Gastroesophageal sphincter (tissue), 4 donors: ENCODE results near the gene LOXHD1. TPM values are rescaled to one million over a fixed set of nuclear protein-coding genes. Genes with fewer than 3 reads are reported as not detected.

ENCODE experiments used
- ATAC-seq: fragments of 150-250 bp; one replicate; pipeline ENCODE4 v1.9.1; 2016; ENCODE audit warnings: mild to moderate bottlenecking, moderate library complexity
- H3K27ac ChIP-seq, 4 donors: fragments of 200-600 bp; sonication (generic) in 3 of 4; 1 replicate in 3 of 4; 2 replicates in 1 of 4; pipeline ENCODE4 v1.5.1; 2016 to 2019
- H3K27me3 ChIP-seq: fragments of 200-600 bp; sonication (generic); one replicate; pipeline ENCODE4 v1.5.1; 2019
- H3K36me3 ChIP-seq, 2 donors: fragments of 200-600 bp; sonication (generic); one replicate each; pipeline ENCODE4 v1.5.1; 2019; ENCODE audit warnings: control low read depth in 1 of 2
- H3K4me1 ChIP-seq, 3 donors: fragments of 200-600 bp; sonication (generic); 1 replicate in 2 of 3; 2 replicates in 1 of 3; pipeline ENCODE4 v1.5.1; 2016 to 2019; ENCODE audit warnings: control low read depth in 2 of 3
- H3K4me3 ChIP-seq, 2 donors: fragments of 200-600 bp; sonication (generic); one replicate each; pipeline ENCODE4 v1.5.1; 2019; ENCODE audit warnings: mild to moderate bottlenecking in 1 of 2, moderate library complexity in 1 of 2
- H3K9me3 ChIP-seq, 3 donors: fragments of 200-600 bp; sonication (generic); one replicate each; pipeline ENCODE4 v1.5.1; 2017 to 2019; ENCODE audit warnings: control low read depth in 2 of 3
- CTCF ChIP-seq, 4 experiments: fragments of 200-600 bp in 2 of 4; fragments of 450-650 bp in 2 of 4; sonication (generic) in 1 of 4; IDR thresholded peaks; one replicate each; pipeline ENCODE4 v1.5.1; 2017 to 2019; ENCODE audit warnings: antibody characterized with exemption in 4 of 4, mild to moderate bottlenecking in 2 of 4, moderate library complexity in 2 of 4
- EP300 ChIP-seq: sonication (generic); formaldehyde crosslinking; IDR thresholded peaks from one replicate; pipeline ENCODE4 v1.6.1; 2017; ENCODE audit warnings: antibody characterized with exemption, mild to moderate bottlenecking
- POLR2A ChIP-seq, 2 donors: fragments of 450-650 bp; IDR thresholded peaks; one replicate each; pipeline ENCODE4 v1.6.1; 2017; ENCODE audit warnings: antibody characterized with exemption in 2 of 2, mild to moderate bottlenecking in 2 of 2, moderate library complexity in 1 of 2
- POLR2AphosphoS5 ChIP-seq: sonication (generic); formaldehyde crosslinking; IDR thresholded peaks from one replicate; pipeline ENCODE4 v1.6.1; 2017; ENCODE audit warnings: antibody characterized with exemption
- WGBS, 2 donors: methylation state at CpG; one replicate each; pipeline ENCODE4 v1.1.5; 2018; ENCODE audit warnings: low coverage in 1 of 2; 5-methylcytosine and 5-hydroxymethylcytosine counted together
- total RNA-seq, 4 donors: library from RNA; depleted of rRNA; stranded (reverse); fragments of >200 nt; gene quantifications; one replicate each; pipeline ENCODE4 v1.1.0, GENCODE V29; 2016

The LOXHD1 gene
- total RNA-seq, 4 donors from 2014 or later = 0.15 to 0.27 TPM; not detected in 2

GRCh38 chr18:46686186-46686585 is 29.2 kb upstream of the LOXHD1 start:
- no peak for TF ChIP-seq CTCF (IDR thresholded peaks at IDR 0.05)
- TF ChIP-seq EP300 = no peak
- no peak for TF ChIP-seq POLR2AphosphoS5
- TF ChIP-seq POLR2A (IDR thresholded peaks at IDR 0.05) = no peak
- Histone ChIP-seq H3K27ac (no peak overlapping the region), H3K4me3 (no peak overlapping the region), H3K4me1 (no peaks in the 10 kb centered on the region), H3K9me3 (no peaks in the 10 kb centered on the region), H3K36me3 (no peaks in the 10 kb centered on the region), H3K27me3 (no peaks in the 10 kb centered on the region)
- 80 to 100% methylated on average over 1 to 6 of the region's 9 CpGs for WGBS, 2 donors
- no peak for ATAC-seq

GRCh38 chr18:46683252-46683651 is 26.2 kb upstream of the LOXHD1 start:
- no peak overlapping the region for H3K4me3 ChIP-seq
- TF ChIP-seq POLR2AphosphoS5 (no peak), CTCF (IDR thresholded peaks at IDR 0.05) (no peak), EP300 (no peak), POLR2A (IDR thresholded peaks at IDR 0.05) (no peak)
- H3K27ac ChIP-seq = no peak overlapping the region
- ATAC-seq = no peak
- 83 to 97% methylated on average over 2 to 4 of the region's 4 CpGs for WGBS, 2 donors
- H3K27me3 ChIP-seq = no peaks in the 10 kb centered on the region
- no peaks in the 10 kb centered on the region for H3K9me3 ChIP-seq
- no peaks in the 10 kb centered on the region for H3K36me3 ChIP-seq
- H3K4me1 ChIP-seq = no peaks in the 10 kb centered on the region

- Histone ChIP-seq H3K36me3 (no peaks in the 10 kb centered on the region), H3K4me3 (no peak overlapping the region), H3K27ac (no peak overlapping the region), H3K4me1 (no peaks in the 10 kb centered on the region), H3K27me3 (no peaks in the 10 kb centered on the region), H3K9me3 (no peaks in the 10 kb centered on the region)
- TF ChIP-seq POLR2A (IDR thresholded peaks at IDR 0.05) (no peak), CTCF (IDR thresholded peaks at IDR 0.05) (no peak), EP300 (no peak), POLR2AphosphoS5 (no peak)
- ATAC-seq = no peak
- WGBS, 2 donors = 61% methylated on average over 6 to 8 of the region's 12 CpGs
These were observed 24.0 kb upstream of the LOXHD1 start for GRCh38 chr18:46680784-46681695.

- 92% methylated on average over 28 of the region's 52 CpGs; no CpG with 5 or more reads in 1 of the 2 donors for WGBS, 2 donors
- no peak for ATAC-seq
These were observed 23.0 kb upstream of the LOXHD1 start for GRCh38 chr18:46679846-46680598.

More at GRCh38 chr18:46679846-46680598, 23.0 kb upstream of the LOXHD1 start:
- no peak for TF ChIP-seq POLR2AphosphoS5
- TF ChIP-seq POLR2A (IDR thresholded peaks at IDR 0.05) = no peak
- no peak for TF ChIP-seq EP300
- no peak for TF ChIP-seq CTCF (IDR thresholded peaks at IDR 0.05)
- Histone ChIP-seq H3K4me1 (no peaks in the 10 kb centered on the region), H3K27me3 (no peaks in the 10 kb centered on the region), H3K4me3 (no peak overlapping the region), H3K36me3 (no peaks in the 10 kb centered on the region), H3K9me3 (no peaks in the 10 kb centered on the region), H3K27ac (no peak overlapping the region)
